Natural killer cell treated with Interleukin-12 subunit alpha and Interleukin-12 subunit beta and Interleukin-15 and Interleukin-18, amount 100 ng/mL, for 72 hours (primary cell): Measurements from ENCODE around the gene FARP2. TPM values are rescaled to one million over a fixed set of nuclear protein-coding genes. Genes with fewer than 3 reads are reported as not detected.
"Not testable (repeated sequence)": the region's sequence is repeated elsewhere in the genome, so short reads cannot be mapped to it uniquely, and the experiment has no call there.

Source experiments
- ATAC-seq, 2 donors: fragments of 150-1000 bp; cut with Tn5 transposase in 1 of 2; sonication (Bioruptor Pico), chemical (Tn5 transposase) in 1 of 2; 2 replicates each; pipeline ENCODE4 v1.10.0; 2021
- DNase-seq: peaks from one replicate; pipeline ENCODE4 v3.0.0; 2022; ENCODE audit warnings: low spot score
- H3K27ac Mint-ChIP-seq, 2 donors: 1 replicate in 1 of 2; 2 replicates in 1 of 2; pipeline ENCODE4 v1.8.0; 2022; ENCODE audit warnings: mixed read lengths in 2 of 2, mild to moderate bottlenecking in 1 of 2, moderate library complexity in 1 of 2
- H3K27me3 Mint-ChIP-seq, 2 donors: 1 replicate in 1 of 2; 2 replicates in 1 of 2; pipeline ENCODE4 v1.8.0; 2022; ENCODE audit warnings: mixed read lengths in 2 of 2
- H3K36me3 Mint-ChIP-seq: one replicate; pipeline ENCODE4 v1.8.0; 2022; ENCODE audit warnings: mixed read lengths
- H3K4me1 Mint-ChIP-seq, 2 donors: 1 replicate in 1 of 2; 2 replicates in 1 of 2; pipeline ENCODE4 v1.8.0; 2022; ENCODE audit warnings: low read depth in 2 of 2, mixed read lengths in 2 of 2, mild to moderate bottlenecking in 1 of 2
- H3K4me3 Mint-ChIP-seq: one replicate; pipeline ENCODE4 v1.8.0; 2022; ENCODE audit warnings: mixed read lengths
- H3K9me3 Mint-ChIP-seq: 2 replicates; pipeline ENCODE4 v1.8.0; 2022; ENCODE audit warnings: mixed read lengths
- total RNA-seq, 2 donors: library from RNA; stranded (reverse); gene quantifications; one replicate each; pipeline ENCODE4 v1.2.3, GENCODE V29; 2022

The FARP2 gene
- total RNA-seq, 2 donors from 2014 or later = 49.2 to 77.3 TPM

DNA sequence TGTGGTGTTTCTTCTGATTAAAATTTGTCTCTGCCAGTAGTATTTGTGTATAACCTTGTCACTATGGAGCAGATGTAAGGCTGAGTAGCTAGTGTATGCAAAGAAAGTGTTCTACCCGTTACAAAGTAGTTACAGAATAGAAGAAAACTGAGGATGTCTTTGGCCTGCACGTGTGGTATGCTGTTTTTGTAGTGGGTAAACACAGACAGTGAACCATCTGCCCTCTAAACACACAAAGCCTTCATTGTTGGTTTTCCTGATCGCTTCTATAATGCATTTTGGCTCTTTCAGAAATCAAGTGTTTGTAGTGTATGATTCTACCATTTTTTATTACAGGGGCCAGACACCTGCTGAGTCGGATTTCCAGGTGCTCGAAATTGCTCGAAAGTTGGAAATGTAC, 61.5 kb downstream of the FARP2 start:
- no peak overlapping the region for H3K4me3 Mint-ChIP-seq
- DNase-seq (no peak), ATAC-seq (no peak)
- peaks cover 4% of the 10 kb centered on the region for H3K9me3 Mint-ChIP-seq
- no peak overlapping the region for H3K27ac Mint-ChIP-seq
- no peaks in the 10 kb centered on the region for H3K4me1 Mint-ChIP-seq
- H3K27me3 Mint-ChIP-seq = no peaks in the 10 kb centered on the region
- peaks cover 5% of the 10 kb centered on the region for H3K36me3 Mint-ChIP-seq

DNA sequence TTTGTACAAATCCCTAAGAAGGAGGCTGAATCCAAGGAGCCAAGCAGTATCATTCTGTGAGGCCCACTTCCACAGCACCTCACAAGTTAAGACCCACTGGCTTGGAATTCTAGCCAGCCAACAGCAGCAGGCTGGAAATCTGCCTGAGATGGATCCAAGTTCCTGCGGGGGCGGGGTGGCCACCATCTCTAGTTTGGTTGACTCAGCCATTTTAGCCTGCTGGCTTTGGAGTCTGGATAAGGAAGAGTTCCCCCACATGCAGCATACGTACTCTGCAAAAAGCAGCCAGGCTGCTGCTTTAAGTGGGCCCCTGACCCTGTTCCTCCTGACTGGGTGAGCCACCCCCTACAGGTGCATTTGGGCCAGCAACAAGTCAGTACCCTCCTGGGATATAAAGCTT, 65.2 kb downstream of the FARP2 start:
- Mint-ChIP-seq H3K36me3 (peaks cover 25% of the 10 kb centered on the region), H3K4me3 (no peak overlapping the region), H3K9me3 (peaks cover 16% of the 10 kb centered on the region), H3K27me3 (no peaks in the 10 kb centered on the region), H3K4me1 (no peaks in the 10 kb centered on the region), H3K27ac (no peak overlapping the region)
- DNase-seq (no peak), ATAC-seq (no peak)

DNA sequence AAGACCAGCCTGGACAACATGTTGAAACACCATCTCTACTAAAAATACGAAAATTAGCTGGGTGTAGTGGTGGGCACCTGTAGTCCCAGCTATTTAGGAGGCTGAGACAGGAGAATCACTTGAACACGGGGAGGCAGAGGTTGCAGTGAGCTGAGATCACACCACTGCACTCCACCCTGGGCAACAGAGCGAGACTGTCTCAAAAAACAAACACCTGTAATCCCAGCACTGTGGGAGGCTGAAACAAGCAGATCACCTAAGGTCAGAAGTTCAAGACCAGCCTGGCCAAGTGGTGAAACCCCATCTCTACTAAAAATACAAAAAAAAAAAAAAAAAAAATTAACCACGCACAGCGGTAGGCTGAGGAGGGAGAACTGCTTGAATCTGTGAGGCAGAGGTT, 65.9 kb downstream of the FARP2 start:
- not testable (repeated sequence) for H3K4me3 Mint-ChIP-seq, H3K4me1 Mint-ChIP-seq, H3K27ac Mint-ChIP-seq, H3K27me3 Mint-ChIP-seq, DNase-seq, ATAC-seq
- peaks cover 25% of the 10 kb centered on the region for H3K36me3 Mint-ChIP-seq
- peaks cover 16% of the 10 kb centered on the region for H3K9me3 Mint-ChIP-seq

DNA sequence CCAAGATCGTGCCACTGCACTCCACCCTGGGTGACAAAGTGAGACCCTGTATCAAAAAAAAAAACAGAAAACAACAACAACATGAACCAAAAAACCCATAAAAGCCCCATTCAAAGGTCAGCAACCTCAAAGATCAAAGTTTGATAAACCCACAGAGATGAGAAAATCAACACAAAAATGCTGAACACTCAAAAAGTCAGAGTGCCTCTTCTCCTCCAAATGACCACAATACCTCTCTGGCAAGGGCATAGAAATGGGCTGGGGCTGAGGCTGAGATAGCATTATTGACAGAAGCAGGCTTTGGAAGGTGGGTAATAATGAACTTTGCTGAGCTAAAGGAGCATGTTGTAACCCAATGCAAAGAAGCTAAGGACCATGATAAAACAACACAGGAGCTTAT, 66.3 kb downstream of the FARP2 start:
- no peak overlapping the region for H3K4me3 Mint-ChIP-seq
- H3K36me3 Mint-ChIP-seq = peaks cover 25% of the 10 kb centered on the region
- H3K4me1 Mint-ChIP-seq = no peaks in the 10 kb centered on the region
- no peaks in the 10 kb centered on the region for H3K27me3 Mint-ChIP-seq
- H3K9me3 Mint-ChIP-seq = peaks cover 16% of the 10 kb centered on the region
- no peak overlapping the region for H3K27ac Mint-ChIP-seq
- ATAC-seq (no peak), DNase-seq (no peak)

DNA sequence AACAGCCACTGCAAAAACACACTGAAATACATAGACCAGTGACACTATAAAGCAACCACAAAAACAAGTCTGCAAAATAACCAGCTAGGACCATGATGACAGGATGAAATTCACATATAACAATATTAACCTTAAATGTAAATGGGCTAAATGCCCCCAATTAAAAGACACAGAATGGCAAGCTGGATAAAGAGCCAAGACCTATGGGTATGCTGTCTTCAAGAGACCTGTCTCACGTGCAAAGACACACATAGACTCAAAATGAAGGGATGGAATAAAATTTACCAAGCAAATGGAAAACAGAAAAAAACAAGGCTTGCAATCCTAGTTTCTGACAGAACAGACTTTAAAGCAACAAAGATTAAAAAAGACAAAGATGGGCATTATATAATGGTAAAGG, 67.4 kb downstream of the FARP2 start:
- not testable (repeated sequence) for H3K27me3 Mint-ChIP-seq, DNase-seq, H3K27ac Mint-ChIP-seq, H3K4me1 Mint-ChIP-seq, ATAC-seq, H3K4me3 Mint-ChIP-seq
- Mint-ChIP-seq H3K36me3 (peaks cover 25% of the 10 kb centered on the region), H3K9me3 (peaks cover 16% of the 10 kb centered on the region)

DNA sequence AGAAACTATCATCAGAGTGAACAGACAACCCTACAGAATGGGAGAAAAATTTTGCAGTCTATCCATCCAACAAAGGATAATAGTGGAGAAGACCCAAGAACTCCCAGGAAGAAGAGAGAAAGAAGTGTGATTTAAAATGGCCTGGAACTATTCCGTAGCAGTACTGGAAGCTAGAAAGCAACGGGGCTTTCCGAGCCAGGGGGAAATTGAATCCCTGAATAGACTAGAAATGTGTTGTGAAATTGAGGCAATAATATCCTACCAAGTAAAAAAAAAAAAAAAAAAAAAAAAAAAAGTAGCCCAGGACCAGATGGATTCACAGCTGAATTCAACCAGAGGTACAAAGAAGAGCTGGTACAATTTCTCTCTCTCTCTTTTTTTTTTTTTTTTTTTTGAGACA, 69.3 kb downstream of the FARP2 start:
- peaks cover 16% of the 10 kb centered on the region for H3K9me3 Mint-ChIP-seq
- DNase-seq (no peak), ATAC-seq (no peak)
- no peak overlapping the region for H3K27ac Mint-ChIP-seq
- no peaks in the 10 kb centered on the region for H3K27me3 Mint-ChIP-seq
- no peaks in the 10 kb centered on the region for H3K4me1 Mint-ChIP-seq
- H3K4me3 Mint-ChIP-seq = no peak overlapping the region
- H3K36me3 Mint-ChIP-seq = peaks cover 25% of the 10 kb centered on the region

DNA sequence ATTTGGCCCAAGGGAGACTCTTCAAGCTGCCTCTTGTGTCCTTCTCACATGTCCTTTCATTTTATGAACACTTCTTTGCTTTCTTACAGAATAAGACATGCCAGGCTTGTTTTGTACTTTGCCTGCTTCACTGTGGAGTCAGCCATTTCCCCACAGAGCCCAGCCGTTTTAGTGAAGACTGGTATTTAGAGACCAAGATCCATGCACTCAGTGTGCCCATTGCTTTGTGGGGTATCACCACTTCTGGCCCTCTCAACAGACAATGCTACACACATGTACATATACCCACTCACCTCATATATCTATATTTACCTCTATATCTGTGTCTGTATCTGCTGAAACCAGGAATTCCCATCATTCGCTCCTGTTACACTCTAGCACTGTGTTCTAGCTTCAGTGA, 74.1 kb downstream of the FARP2 start:
- DNase-seq = no peak
- Mint-ChIP-seq H3K4me3 (no peak overlapping the region), H3K9me3 (no peaks in the 10 kb centered on the region), H3K27ac (no peak overlapping the region), H3K27me3 (no peaks in the 10 kb centered on the region), H3K4me1 (no peaks in the 10 kb centered on the region), H3K36me3 (no peaks in the 10 kb centered on the region)
- ATAC-seq = no peak

DNA sequence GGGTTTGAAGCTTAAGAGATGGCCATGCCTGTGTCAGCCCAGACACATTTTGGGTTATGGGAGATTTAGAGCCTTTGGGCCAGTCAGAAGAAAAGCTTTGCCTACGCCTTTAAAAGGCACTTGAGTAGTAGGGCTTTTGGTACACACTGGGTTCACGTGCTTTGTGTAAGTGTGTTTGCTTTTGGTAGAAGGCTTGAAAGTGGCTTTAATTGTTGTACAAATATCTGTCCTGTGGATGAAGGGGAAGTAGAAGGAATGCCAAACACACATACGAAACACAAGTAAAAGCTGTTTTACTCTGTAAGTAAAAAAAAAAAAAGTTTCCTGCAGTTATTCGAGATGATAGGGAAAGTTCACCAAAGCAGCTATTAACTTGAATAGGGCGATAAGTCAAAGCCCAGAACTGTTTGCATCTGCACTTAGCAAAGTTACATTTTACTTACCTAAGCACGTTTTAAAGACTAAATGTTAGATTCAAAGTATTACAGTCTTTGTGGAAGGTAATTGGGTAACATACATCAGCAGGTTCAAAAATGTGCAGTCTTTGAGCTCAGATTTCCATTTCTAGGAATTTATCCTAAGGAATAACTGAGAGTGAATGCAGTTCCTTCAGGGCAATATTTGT, 76.9 kb downstream of the FARP2 start:
- H3K4me3 Mint-ChIP-seq = no peak overlapping the region
- peaks cover 6% of the 10 kb centered on the region for H3K36me3 Mint-ChIP-seq
- ATAC-seq (no peak), DNase-seq (no peak)
- no peaks in the 10 kb centered on the region for H3K4me1 Mint-ChIP-seq
- no peak overlapping the region for H3K27ac Mint-ChIP-seq
- no peaks in the 10 kb centered on the region for H3K9me3 Mint-ChIP-seq
- no peaks in the 10 kb centered on the region for H3K27me3 Mint-ChIP-seq

DNA sequence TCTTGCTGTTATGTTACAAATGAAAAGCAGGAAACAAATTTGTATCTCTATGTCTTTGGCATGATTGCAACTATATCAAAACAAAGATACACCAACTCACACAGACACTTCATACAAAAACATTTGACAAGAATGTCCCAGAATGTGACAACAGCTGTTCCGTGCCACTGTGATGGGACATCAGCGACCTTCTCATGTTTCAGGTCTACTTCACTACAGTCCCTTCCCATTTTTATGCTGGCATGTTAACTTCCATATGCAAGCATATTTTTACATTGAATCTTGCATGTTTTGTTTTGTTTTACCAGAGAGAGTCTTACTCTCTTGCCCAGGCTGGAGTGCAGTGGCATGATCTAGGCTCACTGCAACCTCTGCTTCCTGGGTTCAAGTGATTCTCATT, 81.1 kb downstream of the FARP2 start:
- DNase-seq = no peak
- no peak overlapping the region for H3K4me3 Mint-ChIP-seq
- no peak overlapping the region for H3K27ac Mint-ChIP-seq
- H3K9me3 Mint-ChIP-seq = no peaks in the 10 kb centered on the region
- H3K27me3 Mint-ChIP-seq = peaks cover 0 to 3% of the 10 kb centered on the region in 2 donors
- ATAC-seq = no peak
- peaks cover 6% of the 10 kb centered on the region for H3K36me3 Mint-ChIP-seq
- H3K4me1 Mint-ChIP-seq = no peaks in the 10 kb centered on the region

DNA sequence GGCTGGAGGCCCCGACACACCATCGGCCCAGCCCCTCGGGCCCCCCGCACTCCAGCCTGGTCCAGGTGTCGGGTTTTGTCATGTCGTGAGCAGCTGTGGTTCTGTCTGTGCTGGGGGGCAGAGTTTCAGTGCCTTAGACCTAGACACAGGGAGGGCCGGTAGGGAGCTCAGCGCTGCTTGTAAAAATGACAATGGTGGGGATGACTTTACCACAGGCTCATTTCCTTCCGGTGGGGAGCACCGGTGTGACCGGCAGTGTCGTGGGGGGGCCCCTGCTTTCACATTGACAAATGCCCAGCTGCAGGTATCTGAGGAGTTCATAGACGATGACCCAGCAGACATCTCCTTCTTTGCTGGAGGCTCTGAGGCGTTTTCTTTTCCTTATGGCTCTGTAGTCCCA, 85.4 kb downstream of the FARP2 start:
- no peak for DNase-seq
- Mint-ChIP-seq H3K36me3 (peaks cover 2% of the 10 kb centered on the region), H3K9me3 (no peaks in the 10 kb centered on the region), H3K4me1 (peaks cover 19 to 27% of the 10 kb centered on the region in 2 donors), H3K27ac (no peak overlapping the region), H3K27me3 (peaks cover 0 to 3% of the 10 kb centered on the region in 2 donors), H3K4me3 (no peak overlapping the region)
- no peak for ATAC-seq

DNA sequence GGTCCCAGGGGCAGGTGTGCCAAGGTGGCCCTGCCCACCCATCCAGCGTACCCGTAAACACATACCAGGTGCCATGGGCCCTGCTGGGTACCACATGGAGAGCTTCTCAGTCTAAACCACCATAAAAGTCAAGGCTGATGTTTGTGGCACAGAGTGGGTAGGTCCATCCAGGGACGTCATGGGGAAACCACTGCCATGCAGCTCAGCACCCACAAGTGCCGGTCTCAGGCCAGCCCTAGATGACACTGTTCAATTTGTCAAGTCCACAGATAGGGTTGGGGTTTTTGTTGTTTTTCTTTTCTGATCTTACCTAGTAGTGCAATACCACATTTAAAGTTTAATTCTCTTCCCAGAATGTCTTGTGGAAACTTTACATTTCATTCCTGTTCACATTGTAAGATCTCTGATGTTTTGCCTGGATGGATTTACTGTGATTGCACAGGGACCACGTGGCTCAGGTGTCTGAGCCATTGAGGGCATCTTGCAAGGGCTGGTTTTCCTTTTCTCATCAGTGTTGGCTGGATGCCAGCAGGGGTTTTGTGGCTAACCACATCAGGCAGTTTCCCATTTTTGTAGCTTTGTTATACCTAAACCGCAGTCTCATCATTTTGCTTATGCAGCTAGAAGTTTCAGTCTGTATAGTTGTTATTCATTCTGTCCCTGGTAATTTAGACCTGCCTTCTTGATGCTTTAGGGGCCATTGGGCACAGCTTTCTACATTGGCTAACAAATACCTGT, 87.6 kb downstream of the FARP2 start:
- DNase-seq (peak; percentile 85), ATAC-seq (peak; percentile 86 to 87)
- Mint-ChIP-seq H3K27me3 (peaks cover 7 to 9% of the 10 kb centered on the region in 2 donors), H3K36me3 (no peaks in the 10 kb centered on the region), H3K4me1 (peaks cover 22 to 27% of the 10 kb centered on the region in 2 donors), H3K9me3 (no peaks in the 10 kb centered on the region), H3K27ac (peak overlapping the region; percentile 34 to 71), H3K4me3 (peak overlapping the region; percentile 21)

DNA sequence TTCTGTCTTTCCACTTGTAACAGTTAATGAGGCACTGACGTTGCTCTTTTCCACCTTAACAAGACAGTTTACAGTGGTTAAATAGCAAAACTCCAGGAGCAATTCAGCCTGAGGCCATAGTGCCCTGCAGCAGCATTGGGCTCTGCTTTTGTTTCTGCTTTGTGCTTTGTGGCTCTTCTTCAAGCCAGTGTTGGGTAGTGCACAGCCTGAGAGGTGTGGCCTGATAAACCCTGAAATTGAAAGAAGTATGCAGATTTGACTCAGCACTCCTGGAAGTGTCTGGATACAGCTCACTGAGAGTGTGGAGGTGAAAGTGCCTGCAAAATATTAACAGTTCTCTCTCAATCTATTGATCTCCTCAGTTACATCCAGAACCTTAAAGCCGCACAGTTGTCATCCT, 89.3 kb downstream of the FARP2 start:
- no peaks in the 10 kb centered on the region for H3K9me3 Mint-ChIP-seq
- no peaks in the 10 kb centered on the region for H3K36me3 Mint-ChIP-seq
- peaks cover 22 to 27% of the 10 kb centered on the region in 2 donors for H3K4me1 Mint-ChIP-seq
- ATAC-seq (peak in 1 of 2 donors; percentile 59), DNase-seq (no peak)
- peaks cover 7 to 9% of the 10 kb centered on the region in 2 donors for H3K27me3 Mint-ChIP-seq
- H3K4me3 Mint-ChIP-seq = no peak overlapping the region
- no peak overlapping the region for H3K27ac Mint-ChIP-seq

DNA sequence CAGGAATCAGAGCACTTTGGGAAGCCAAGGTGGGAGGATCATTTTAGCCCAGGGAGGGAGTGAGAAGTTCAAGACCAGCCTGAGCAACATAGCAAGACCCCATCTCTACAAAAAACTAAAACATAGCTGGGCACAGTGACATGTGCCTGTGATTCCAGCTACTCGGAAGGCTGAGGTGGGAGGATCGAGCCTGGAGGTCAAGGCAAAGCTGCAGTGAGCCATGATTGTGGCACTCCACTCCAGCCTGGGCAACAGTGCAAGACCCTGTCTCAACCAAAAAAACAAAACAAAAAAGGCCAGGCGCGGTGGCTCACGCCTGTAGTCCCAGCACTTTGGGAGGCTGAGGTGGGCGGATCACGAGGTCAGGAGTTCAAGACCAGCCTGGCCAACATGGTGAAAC, 94.0 kb downstream of the FARP2 start:
- H3K4me3 Mint-ChIP-seq, H3K9me3 Mint-ChIP-seq, DNase-seq, H3K27me3 Mint-ChIP-seq, H3K36me3 Mint-ChIP-seq, H3K4me1 Mint-ChIP-seq, H3K27ac Mint-ChIP-seq, ATAC-seq: not testable (repeated sequence)

DNA sequence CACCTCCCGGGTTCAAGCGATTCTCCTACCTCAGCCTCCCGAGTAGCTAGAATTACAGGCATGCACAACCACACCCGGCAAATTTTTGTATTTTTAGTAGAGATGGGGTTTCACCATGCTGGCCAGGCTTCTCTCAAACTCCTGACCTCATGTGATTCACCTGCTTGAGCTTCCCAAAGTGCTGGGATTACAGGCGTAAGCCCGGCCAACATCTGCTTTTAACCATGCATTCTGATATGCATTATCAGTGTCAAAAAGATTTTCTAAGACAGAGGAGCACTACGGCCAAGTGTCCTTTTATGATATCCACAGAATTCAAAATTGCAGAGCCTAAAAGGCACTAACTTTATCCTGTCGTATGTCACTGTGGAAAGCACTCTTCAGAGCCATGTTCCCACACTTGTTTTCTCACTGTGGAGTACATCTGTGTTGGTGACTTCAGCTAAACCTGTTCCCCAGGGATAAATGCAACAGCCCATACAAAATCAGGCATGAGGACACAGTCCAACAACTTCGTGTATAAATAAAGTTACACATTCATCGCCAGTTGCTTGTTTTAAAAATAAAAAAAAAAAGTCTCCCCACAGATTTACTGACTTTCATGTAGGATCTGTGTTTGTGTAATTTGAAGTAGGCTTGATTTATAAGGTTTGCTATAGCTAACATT, 95.9 kb downstream of the FARP2 start:
- H3K4me1 Mint-ChIP-seq = peaks cover 0 to 3% of the 10 kb centered on the region in 2 donors
- no peak overlapping the region for H3K27ac Mint-ChIP-seq
- H3K36me3 Mint-ChIP-seq = no peaks in the 10 kb centered on the region
- no peaks in the 10 kb centered on the region for H3K9me3 Mint-ChIP-seq
- no peak overlapping the region for H3K4me3 Mint-ChIP-seq
- DNase-seq = no peak
- ATAC-seq = no peak
- peaks cover 5 to 9% of the 10 kb centered on the region in 2 donors for H3K27me3 Mint-ChIP-seq
